GM21367 (cell line): ENCODE measurements around the gene CD84.
"Not testable (repeated sequence)": the region's sequence is repeated elsewhere in the genome, so short reads cannot be mapped to it uniquely, and the experiment has no call there.

Source experiments
- ATAC-seq: cut with Tn5 transposase; IDR thresholded peaks from one replicate; pipeline ENCODE4 v1.9.1; 2021; ENCODE audit not compliant: unreplicated experiment

CD84 gene

GRCh38 chr1:160519642-160520435 is 59.5 kb downstream of the CD84 start:
- no peak for ATAC-seq

DNA sequence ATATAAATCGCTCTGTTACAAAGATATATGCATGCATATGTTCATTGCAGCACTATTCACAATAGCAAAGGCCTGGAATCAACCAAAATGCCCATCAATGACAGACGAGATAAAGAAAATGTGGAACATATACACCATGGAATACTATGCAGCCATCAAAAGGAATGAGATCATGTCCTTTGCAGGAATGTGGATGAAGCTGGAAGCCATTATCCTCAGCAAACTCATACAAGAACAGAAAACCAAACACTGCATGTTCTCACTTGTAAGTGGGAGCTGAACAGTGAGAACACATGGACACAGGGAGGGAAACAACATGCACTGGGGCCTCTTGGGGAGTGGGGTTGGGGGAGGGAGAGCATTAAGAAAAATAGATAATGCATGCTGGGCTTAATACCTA is 61.8 kb downstream of the CD84 start:
- ATAC-seq, result not testable (repeated sequence)

DNA sequence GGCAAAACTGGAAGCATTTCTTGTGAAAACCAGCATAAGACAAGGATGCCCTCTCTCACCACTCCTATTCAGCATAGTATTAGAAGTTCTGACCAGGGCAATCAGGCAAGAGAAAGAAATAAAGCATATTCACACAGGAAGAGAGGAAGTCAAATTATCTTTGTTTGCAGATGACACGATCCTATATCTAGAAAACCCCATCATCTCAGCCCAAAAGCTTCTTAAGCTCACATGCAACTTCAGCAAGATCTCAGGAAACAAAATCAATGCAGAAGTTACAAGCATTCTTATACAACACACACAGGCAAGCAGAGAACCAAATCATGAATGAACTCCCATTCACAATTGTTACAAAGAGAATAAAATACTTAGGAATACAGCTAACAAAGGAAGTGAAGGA is 63.4 kb downstream of the CD84 start:
- not testable (repeated sequence) for ATAC-seq

GRCh38 chr1:160504651-160505050 is 74.6 kb downstream of the CD84 start:
- no peak for ATAC-seq

- ATAC-seq, result no peak
Measured at GRCh38 chr1:160503087-160503486, 76.2 kb downstream of the CD84 start.

GRCh38 chr1:160500321-160500990 is 78.8 kb downstream of the CD84 start:
- no peak for ATAC-seq

GRCh38 chr1:160499631-160500030 is 79.7 kb downstream of the CD84 start:
- no peak for ATAC-seq

- ATAC-seq, result not testable (repeated sequence)
Measured at GRCh38 chr1:160498301-160499065, 80.8 kb downstream of the CD84 start.

DNA sequence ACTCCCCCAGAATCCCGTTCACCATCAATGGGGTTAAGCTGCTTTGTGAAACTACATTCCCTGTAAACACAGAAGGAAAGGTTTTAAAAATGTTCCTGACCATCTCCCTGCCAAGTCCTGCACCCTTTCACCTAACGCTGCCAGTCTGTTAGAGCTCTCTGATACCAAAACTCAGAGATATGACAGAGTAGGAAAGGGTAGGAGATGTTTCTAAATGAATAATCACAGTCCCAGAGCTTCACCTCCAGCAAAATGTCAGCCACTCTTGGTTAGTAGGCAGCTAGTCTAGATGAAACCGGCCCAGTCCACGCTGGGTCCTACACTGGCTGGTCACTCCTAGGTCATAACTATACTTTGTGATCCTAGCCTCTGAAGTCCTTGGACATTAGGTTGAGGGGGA is 83.0 kb downstream of the CD84 start:
- ATAC-seq, result no peak

GRCh38 chr1:160494620-160495019 is 84.7 kb downstream of the CD84 start:
- ATAC-seq, result no peak

- no peak for ATAC-seq
Measured at GRCh38 chr1:160492617-160493016, 86.7 kb downstream of the CD84 start.

- ATAC-seq, result no peak
Measured at GRCh38 chr1:160491981-160492380, 87.3 kb downstream of the CD84 start.
